Left lung (tissue), 10 donors: ENCODE measurements around the gene STRADB. TPM values are rescaled to one million over a fixed set of nuclear protein-coding genes. Genes with fewer than 3 reads are reported as not detected.

Source experiments
- ATAC-seq: fragments of 200-7000 bp; cut with Tn5 transposase; one replicate; pipeline ENCODE4 v1.9.1; 2020; ENCODE audit warnings: moderate library complexity
- DNase-seq, 4 donors: peaks; one replicate each; pipeline ENCODE4 v3.0.0-alpha.2; 2013 to 2020
- H3K27ac ChIP-seq, 2 donors: fragments of 200-600 bp; sonication (generic) in 1 of 2; one replicate each; pipeline versions ENCODE4 v1.5.0 to v1.8.0; 2020 to 2021
- H3K27me3 ChIP-seq, 2 donors: fragments of 200-600 bp; sonication (generic) in 1 of 2; one replicate each; pipeline versions ENCODE4 v1.5.0 to v1.8.0; 2020 to 2021
- H3K36me3 ChIP-seq, 2 donors: fragments of 200-600 bp; sonication (generic) in 1 of 2; one replicate each; pipeline versions ENCODE4 v1.5.0 to v1.8.0; 2020 to 2021
- H3K4me1 ChIP-seq, 2 donors: fragments of 200-600 bp; one replicate each; pipeline ENCODE4 v1.8.0; 2021
- H3K4me3 ChIP-seq, 2 donors: fragments of 200-600 bp; sonication (generic) in 1 of 2; one replicate each; pipeline versions ENCODE4 v1.5.0 to v1.8.0; 2020 to 2021; ENCODE audit warnings: mild to moderate bottlenecking in 1 of 2
- H3K9me3 ChIP-seq, 2 donors: fragments of 200-600 bp; sonication (generic) in 1 of 2; one replicate each; pipeline versions ENCODE4 v1.5.0 to v1.8.0; 2020 to 2021
- CTCF ChIP-seq, 2 donors: fragments of 200-600 bp; sonication (generic) in 1 of 2; IDR thresholded peaks; one replicate each; pipeline versions ENCODE4 v1.5.0 to v1.8.0; 2021; ENCODE audit warnings: antibody characterized with exemption in 2 of 2
- intact Hi-C, 2 donors: fragments of 100-400 bp; cut with DNase I; formaldehyde crosslinking; loops; one replicate each; pipeline versions ENCODE4 v1.11.2 to v1.14.2; 2022
- polyA plus RNA-seq, 6 donors: library from polyadenylated mRNA; unstranded; fragments of 120-200 nt; gene quantifications; one replicate each; pipeline ENCODE4 v1.2.1, GENCODE V29; 2013; ENCODE audit not compliant: insufficient read length in 6 of 6
- total RNA-seq, 2 donors: library from RNA; stranded (reverse); fragmentation: NEBNext Ultra II Directional; extraction: Animal tissue kit (Norgen Biotek cat#: 25700); gene quantifications; one replicate each; pipeline ENCODE4 v1.2.1, GENCODE V29; 2021
- donor health status: DM: no; HTN: yes; CAD: no.
- donor health status: DM: no; HTN: no; CAD: no.

STRADB gene
- total and polyA plus RNA-seq, 8 donors = 16.0 to 54.9 (median 44.6) TPM

GRCh38 chr2:201411421-201411820 is 40.1 kb upstream of the STRADB start:
- H3K27me3 ChIP-seq = no peaks in the 10 kb centered on the region
- TF ChIP-seq CTCF (IDR thresholded peaks at IDR 0.05) = no peak
- intact Hi-C loops = no loop called here
- DNase-seq (no peak), ATAC-seq (no peak)
- H3K4me1 ChIP-seq = peaks cover 7 to 30% of the 10 kb centered on the region in 2 donors
- H3K27ac ChIP-seq = no peak overlapping the region
- no peaks in the 10 kb centered on the region for H3K9me3 ChIP-seq
- H3K4me3 ChIP-seq = no peak overlapping the region
- H3K36me3 ChIP-seq = no peaks in the 10 kb centered on the region

GRCh38 chr2:201413143-201413542 is 38.4 kb upstream of the STRADB start:
- no peak overlapping the region for H3K4me3 ChIP-seq
- ATAC-seq = no peak
- no peak for TF ChIP-seq CTCF (IDR thresholded peaks at IDR 0.05)

GRCh38 chr2:201413552-201413951 is 38.0 kb upstream of the STRADB start:
- no peak for ATAC-seq
- no peaks in the 10 kb centered on the region for H3K36me3 ChIP-seq
- peaks cover 7 to 22% of the 10 kb centered on the region in 2 donors for H3K4me1 ChIP-seq
- H3K27ac ChIP-seq = peak overlapping the region in 1 of 2 donors; percentile 19
- DNase-seq = no peak
- H3K4me3 ChIP-seq = no peak overlapping the region
- TF ChIP-seq CTCF (IDR thresholded peaks at IDR 0.05) = no peak
- H3K27me3 ChIP-seq = no peaks in the 10 kb centered on the region
- intact Hi-C loops = no loop called here
- no peaks in the 10 kb centered on the region for H3K9me3 ChIP-seq

More at GRCh38 chr2:201413143-201413542, 38.4 kb upstream of the STRADB start:
- Histone ChIP-seq H3K4me1 (peaks cover 7 to 22% of the 10 kb centered on the region in 2 donors), H3K27ac (no peak overlapping the region), H3K27me3 (no peaks in the 10 kb centered on the region), H3K36me3 (no peaks in the 10 kb centered on the region), H3K9me3 (no peaks in the 10 kb centered on the region)
- intact Hi-C loops = no loop called here
- no peak for DNase-seq

- Histone ChIP-seq H3K27me3 (no peaks in the 10 kb centered on the region), H3K27ac (peak overlapping the region in 1 of 2 donors; percentile 19), H3K4me3 (no peak overlapping the region), H3K4me1 (peaks cover 7 to 22% of the 10 kb centered on the region in 2 donors), H3K36me3 (no peaks in the 10 kb centered on the region), H3K9me3 (no peaks in the 10 kb centered on the region)
- intact Hi-C loops = no loop called here
- DNase-seq (no peak), ATAC-seq (peak; percentile 72)
- TF ChIP-seq CTCF (IDR thresholded peaks at IDR 0.05) = no peak
Observed at GRCh38 chr2:201414099-201415023, 37.2 kb upstream of the STRADB start.

GRCh38 chr2:201415149-201415548 is 36.4 kb upstream of the STRADB start:
- no peak for TF ChIP-seq CTCF (IDR thresholded peaks at IDR 0.05)
- Histone ChIP-seq H3K4me1 (peaks cover 7 to 22% of the 10 kb centered on the region in 2 donors), H3K36me3 (no peaks in the 10 kb centered on the region), H3K27me3 (no peaks in the 10 kb centered on the region), H3K27ac (no peak overlapping the region), H3K9me3 (no peaks in the 10 kb centered on the region), H3K4me3 (no peak overlapping the region)
- no peak for DNase-seq
- no peak for ATAC-seq
- intact Hi-C loops = no loop called here
